GM23338 (cell line): ENCODE measurements around the gene WIPI1. TPM values are rescaled to one million over a fixed set of nuclear protein-coding genes. Genes with fewer than 3 reads are reported as not detected.

Experiments used
- ATAC-seq: fragments of 200-7000 bp; cut with Tn5 transposase; 3 replicates; pipeline ENCODE4 v1.9.1; 2020
- DNase-seq: peaks from one replicate; pipeline ENCODE4 v3.0.0-alpha.2; 2015; ENCODE audit warnings: low spot score
- H2AFZ ChIP-seq: fragments of 200-600 bp; sonication (generic); 2 replicates; pipeline ENCODE4 v1.8.0; 2016; ENCODE audit warnings: antibody characterized with exemption, mild to moderate bottlenecking, moderate library complexity
- H3F3A ChIP-seq: fragments of 200-600 bp; sonication (generic); replicated peaks from 2 replicates; pipeline ENCODE4 v1.8.0; 2017; ENCODE audit warnings: antibody characterized with exemption, mixed run types, low read depth
- H3K27ac ChIP-seq: fragments of 200-600 bp; sonication (generic); 2 replicates; pipeline ENCODE4 v1.6.1; 2016; ENCODE audit warnings: low read depth
- H3K27me3 ChIP-seq: fragments of 200-600 bp; sonication (generic); 2 replicates; pipeline ENCODE4 v1.8.0; 2016; ENCODE audit warnings: mild to moderate bottlenecking, mixed run types, moderate library complexity; ENCODE audit not compliant: insufficient read depth
- H3K36me3 ChIP-seq: fragments of 200-600 bp; sonication (generic); 2 replicates; pipeline ENCODE4 v1.8.0; 2016; ENCODE audit warnings: mild to moderate bottlenecking; ENCODE audit not compliant: insufficient read depth
- H3K4me1 ChIP-seq: fragments of 200-600 bp; sonication (generic); 2 replicates; pipeline ENCODE4 v1.8.0; 2016; ENCODE audit warnings: mild to moderate bottlenecking, moderate library complexity; ENCODE audit not compliant: insufficient read depth
- H3K4me2 ChIP-seq: fragments of 200-600 bp; sonication (generic); 2 replicates; pipeline ENCODE4 v1.7.1; 2017; ENCODE audit warnings: mixed run types
- H3K4me3 ChIP-seq: fragments of 200-600 bp; sonication (generic); 2 replicates; pipeline ENCODE4 v1.6.1; 2016; ENCODE audit warnings: mixed run types
- H3K79me2 ChIP-seq: fragments of 200-600 bp; sonication (generic); replicated peaks from 2 replicates; pipeline ENCODE4 v1.8.0; 2017; ENCODE audit warnings: mild to moderate bottlenecking; ENCODE audit not compliant: insufficient read depth
- H3K9me2 ChIP-seq: fragments of 200-600 bp; sonication (generic); 2 replicates; pipeline ENCODE4 v1.8.0; 2017; ENCODE audit not compliant: insufficient read depth
- H4K20me1 ChIP-seq: fragments of 200-600 bp; sonication (generic); replicated peaks from 2 replicates; pipeline ENCODE4 v1.8.0; 2017; ENCODE audit warnings: mild to moderate bottlenecking; ENCODE audit not compliant: insufficient read depth
- H3K27ac Mint-ChIP-seq: 2 replicates; pipeline ENCODE4 v1.8.0; 2020; ENCODE audit warnings: inconsistent platforms, mild to moderate bottlenecking, moderate library complexity, mixed read lengths
- H3K27me3 Mint-ChIP-seq: 3 replicates; pipeline ENCODE4 v1.8.0; 2022; ENCODE audit warnings: low read depth, mild to moderate bottlenecking, moderate library complexity, mixed read lengths, inconsistent platforms; ENCODE audit not compliant: insufficient read depth, poor library complexity
- H3K36me3 Mint-ChIP-seq: 3 replicates; pipeline ENCODE4 v1.8.0; 2021; ENCODE audit warnings: low read depth, mild to moderate bottlenecking, inconsistent platforms, moderate library complexity, mixed read lengths
- H3K4me1 Mint-ChIP-seq: 3 replicates; pipeline ENCODE4 v1.8.0; 2020; ENCODE audit warnings: mild to moderate bottlenecking, inconsistent platforms, mixed read lengths
- H3K4me3 Mint-ChIP-seq: 3 replicates; pipeline ENCODE4 v1.8.0; 2021; ENCODE audit warnings: moderate library complexity, mild to moderate bottlenecking, inconsistent platforms, mixed read lengths
- H3K9me3 Mint-ChIP-seq: 3 replicates; pipeline ENCODE4 v1.8.0; 2020; ENCODE audit warnings: moderate library complexity, mild to moderate bottlenecking, inconsistent platforms, mixed read lengths
- CREB1 ChIP-seq: fragments of 250-450 bp; sonication (Bioruptor Pico); IDR thresholded peaks from 2 replicates; pipeline ENCODE4 v1.5.0; 2020; ENCODE audit warnings: low read depth, mild to moderate bottlenecking, moderate library complexity
- EZH2 ChIP-seq: fragments of 200-600 bp; sonication (generic); IDR thresholded peaks from one replicate; pipeline ENCODE4 v1.8.0; 2017; ENCODE audit warnings: antibody characterized with exemption, mild to moderate bottlenecking, low read depth; ENCODE audit not compliant: unreplicated experiment
- EZH2phosphoT487 ChIP-seq: fragments of 200-600 bp; sonication (generic); IDR thresholded peaks from one replicate; pipeline ENCODE4 v1.8.1; 2018; ENCODE audit warnings: antibody characterized with exemption; ENCODE audit not compliant: unreplicated experiment
- JUNB ChIP-seq: IDR thresholded peaks from one replicate; pipeline ENCODE4 v1.6.1; 2016; ENCODE audit warnings: antibody characterized with exemption; ENCODE audit not compliant: unreplicated experiment
- NANOG ChIP-seq: IDR thresholded peaks from 2 replicates; pipeline ENCODE4 v1.6.1; 2016; ENCODE audit warnings: antibody characterized with exemption, borderline replicate concordance
- POLR2AphosphoS5 ChIP-seq: IDR thresholded peaks from 2 replicates; pipeline ENCODE4 v1.6.1; 2016; ENCODE audit warnings: antibody characterized with exemption, low read depth
- ZNF114 ChIP-seq: fragments of 250-450 bp; sonication (Bioruptor Pico); IDR thresholded peaks from 2 replicates; pipeline ENCODE4 v1.5.0; 2020; ENCODE audit warnings: mild to moderate bottlenecking, moderate library complexity
- ZNF331 ChIP-seq: fragments of 250-450 bp; sonication (Bioruptor Pico); IDR thresholded peaks from 2 replicates; pipeline ENCODE4 v1.5.0; 2020; ENCODE audit warnings: low read depth, mild to moderate bottlenecking, moderate library complexity
- polyA plus RNA-seq: library from polyadenylated mRNA; unstranded; fragments of >200 nt; fragmentation: Nextera tagmentation; extraction: Ambion mirVana; gene quantifications from 2 replicates; pipeline ENCODE4 v1.2.1, GENCODE V29; 2016
- total RNA-seq: library from RNA; depleted of rRNA; stranded (reverse); fragments of >200 nt; shearing (Covaris generic); gene quantifications from 2 replicates; pipeline ENCODE4 v1.2.3, GENCODE V29; 2014
- TF ChIP-seq, protein P1 (sequence below): fragments of 250-450 bp; sonication (Bioruptor Pico); IDR thresholded peaks from 2 replicates; pipeline ENCODE4 v1.5.0; 2020; ENCODE audit warnings: mild to moderate bottlenecking, moderate library complexity
- TF ChIP-seq, protein P2 (sequence below): IDR thresholded peaks from 2 replicates; pipeline ENCODE4 v1.6.1; 2016; ENCODE audit warnings: antibody characterized with exemption
- TF ChIP-seq, protein P3 (sequence below), 2 experiments: fragments of 200-600 bp in 1 of 2; sonication (generic) in 1 of 2; conservative IDR thresholded peaks; 2 replicates each; pipeline versions ENCODE4 v1.5.1 to v1.6.1; 2016 to 2017; ENCODE audit warnings: antibody characterized with exemption in 2 of 2, low read depth in 2 of 2, mild to moderate bottlenecking in 2 of 2, moderate library complexity in 1 of 2

The WIPI1 gene
- total and polyA plus RNA-seq, 2 experiments from 2014 or later: 24.1 to 29.3 TPM

DNA sequence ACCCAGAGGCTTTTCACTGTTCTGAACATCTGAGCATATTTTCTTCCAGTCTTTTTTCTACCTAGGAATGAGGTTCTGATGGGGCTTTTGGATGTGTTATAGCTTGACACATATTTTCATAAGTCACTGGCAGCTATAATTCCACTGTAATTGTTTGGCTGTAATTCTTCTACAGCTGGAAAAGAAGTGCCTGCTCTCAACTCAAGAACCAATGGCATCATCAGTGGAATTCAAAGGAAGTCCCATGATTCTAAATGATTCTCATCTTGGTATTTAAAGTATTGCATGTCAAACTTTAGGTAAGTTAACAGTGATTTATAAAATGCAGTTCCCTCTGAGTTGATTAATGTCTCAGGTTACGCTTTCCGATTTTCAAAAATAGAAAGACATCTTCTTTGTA, 16.8 kb downstream of the WIPI1 start:
- Mint-ChIP-seq H3K4me3 (no peak overlapping the region), H3K27ac (no peak overlapping the region), H3K27me3 (peaks cover 2% of the 10 kb centered on the region), H3K36me3 (peaks cover 2% of the 10 kb centered on the region; the same call in 1 of the 3 replicates), H3K4me1 (peaks cover 10% of the 10 kb centered on the region), H3K9me3 (no peaks in the 10 kb centered on the region)
- Histone ChIP-seq H3K4me2 (no peak overlapping the region), H3K4me3 (no peak overlapping the region), H2AFZ (no peak overlapping the region), H3K9me2 (no peaks in the 10 kb centered on the region), H3K79me2 (no peaks in the 10 kb centered on the region), H3K27ac (no peak overlapping the region), H3K36me3 (no peaks in the 10 kb centered on the region), H4K20me1 (no peaks in the 10 kb centered on the region), H3K27me3 (no peaks in the 10 kb centered on the region), H3K4me1 (no peaks in the 10 kb centered on the region), H3F3A (no peaks in the 10 kb centered on the region)
- TF ChIP-seq EZH2: no peak
- TF ChIP-seq CREB1 (CRISPR knock-in tag): no peak
- TF ChIP-seq, protein P1, sequence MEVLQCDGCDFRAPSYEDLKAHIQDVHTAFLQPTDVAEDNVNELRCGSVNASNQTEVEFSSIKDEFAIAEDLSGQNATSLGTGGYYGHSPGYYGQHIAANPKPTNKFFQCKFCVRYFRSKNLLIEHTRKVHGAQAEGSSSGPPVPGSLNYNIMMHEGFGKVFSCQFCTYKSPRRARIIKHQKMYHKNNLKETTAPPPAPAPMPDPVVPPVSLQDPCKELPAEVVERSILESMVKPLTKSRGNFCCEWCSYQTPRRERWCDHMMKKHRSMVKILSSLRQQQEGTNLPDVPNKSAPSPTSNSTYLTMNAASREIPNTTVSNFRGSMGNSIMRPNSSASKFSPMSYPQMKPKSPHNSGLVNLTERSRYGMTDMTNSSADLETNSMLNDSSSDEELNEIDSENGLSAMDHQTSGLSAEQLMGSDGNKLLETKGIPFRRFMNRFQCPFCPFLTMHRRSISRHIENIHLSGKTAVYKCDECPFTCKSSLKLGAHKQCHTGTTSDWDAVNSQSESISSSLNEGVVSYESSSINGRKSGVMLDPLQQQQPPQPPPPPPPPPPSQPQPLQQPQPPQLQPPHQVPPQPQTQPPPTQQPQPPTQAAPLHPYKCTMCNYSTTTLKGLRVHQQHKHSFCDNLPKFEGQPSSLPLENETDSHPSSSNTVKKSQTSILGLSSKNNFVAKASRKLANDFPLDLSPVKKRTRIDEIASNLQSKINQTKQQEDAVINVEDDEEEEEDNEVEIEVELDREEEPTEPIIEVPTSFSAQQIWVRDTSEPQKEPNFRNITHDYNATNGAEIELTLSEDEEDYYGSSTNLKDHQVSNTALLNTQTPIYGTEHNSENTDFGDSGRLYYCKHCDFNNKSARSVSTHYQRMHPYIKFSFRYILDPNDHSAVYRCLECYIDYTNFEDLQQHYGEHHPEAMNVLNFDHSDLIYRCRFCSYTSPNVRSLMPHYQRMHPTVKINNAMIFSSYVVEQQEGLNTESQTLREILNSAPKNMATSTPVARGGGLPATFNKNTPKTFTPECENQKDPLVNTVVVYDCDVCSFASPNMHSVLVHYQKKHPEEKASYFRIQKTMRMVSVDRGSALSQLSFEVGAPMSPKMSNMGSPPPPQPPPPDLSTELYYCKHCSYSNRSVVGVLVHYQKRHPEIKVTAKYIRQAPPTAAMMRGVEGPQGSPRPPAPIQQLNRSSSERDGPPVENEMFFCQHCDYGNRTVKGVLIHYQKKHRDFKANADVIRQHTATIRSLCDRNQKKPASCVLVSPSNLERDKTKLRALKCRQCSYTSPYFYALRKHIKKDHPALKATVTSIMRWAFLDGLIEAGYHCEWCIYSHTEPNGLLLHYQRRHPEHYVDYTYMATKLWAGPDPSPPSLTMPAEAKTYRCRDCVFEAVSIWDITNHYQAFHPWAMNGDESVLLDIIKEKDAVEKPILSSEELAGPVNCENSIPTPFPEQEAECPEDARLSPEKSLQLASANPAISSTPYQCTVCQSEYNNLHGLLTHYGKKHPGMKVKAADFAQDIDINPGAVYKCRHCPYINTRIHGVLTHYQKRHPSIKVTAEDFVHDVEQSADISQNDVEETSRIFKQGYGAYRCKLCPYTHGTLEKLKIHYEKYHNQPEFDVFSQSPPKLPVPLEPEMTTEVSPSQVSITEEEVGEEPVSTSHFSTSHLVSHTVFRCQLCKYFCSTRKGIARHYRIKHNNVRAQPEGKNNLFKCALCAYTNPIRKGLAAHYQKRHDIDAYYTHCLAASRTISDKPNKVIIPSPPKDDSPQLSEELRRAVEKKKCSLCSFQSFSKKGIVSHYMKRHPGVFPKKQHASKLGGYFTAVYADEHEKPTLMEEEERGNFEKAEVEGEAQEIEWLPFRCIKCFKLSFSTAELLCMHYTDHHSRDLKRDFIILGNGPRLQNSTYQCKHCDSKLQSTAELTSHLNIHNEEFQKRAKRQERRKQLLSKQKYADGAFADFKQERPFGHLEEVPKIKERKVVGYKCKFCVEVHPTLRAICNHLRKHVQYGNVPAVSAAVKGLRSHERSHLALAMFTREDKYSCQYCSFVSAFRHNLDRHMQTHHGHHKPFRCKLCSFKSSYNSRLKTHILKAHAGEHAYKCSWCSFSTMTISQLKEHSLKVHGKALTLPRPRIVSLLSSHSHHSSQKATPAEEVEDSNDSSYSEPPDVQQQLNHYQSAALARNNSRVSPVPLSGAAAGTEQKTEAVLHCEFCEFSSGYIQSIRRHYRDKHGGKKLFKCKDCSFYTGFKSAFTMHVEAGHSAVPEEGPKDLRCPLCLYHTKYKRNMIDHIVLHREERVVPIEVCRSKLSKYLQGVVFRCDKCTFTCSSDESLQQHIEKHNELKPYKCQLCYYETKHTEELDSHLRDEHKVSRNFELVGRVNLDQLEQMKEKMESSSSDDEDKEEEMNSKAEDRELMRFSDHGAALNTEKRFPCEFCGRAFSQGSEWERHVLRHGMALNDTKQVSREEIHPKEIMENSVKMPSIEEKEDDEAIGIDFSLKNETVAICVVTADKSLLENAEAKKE: no peak
- TF ChIP-seq, protein P2, sequence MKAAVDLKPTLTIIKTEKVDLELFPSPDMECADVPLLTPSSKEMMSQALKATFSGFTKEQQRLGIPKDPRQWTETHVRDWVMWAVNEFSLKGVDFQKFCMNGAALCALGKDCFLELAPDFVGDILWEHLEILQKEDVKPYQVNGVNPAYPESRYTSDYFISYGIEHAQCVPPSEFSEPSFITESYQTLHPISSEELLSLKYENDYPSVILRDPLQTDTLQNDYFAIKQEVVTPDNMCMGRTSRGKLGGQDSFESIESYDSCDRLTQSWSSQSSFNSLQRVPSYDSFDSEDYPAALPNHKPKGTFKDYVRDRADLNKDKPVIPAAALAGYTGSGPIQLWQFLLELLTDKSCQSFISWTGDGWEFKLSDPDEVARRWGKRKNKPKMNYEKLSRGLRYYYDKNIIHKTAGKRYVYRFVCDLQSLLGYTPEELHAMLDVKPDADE: no peak
- DNase-seq: no peak
- ATAC-seq: no peak

DNA sequence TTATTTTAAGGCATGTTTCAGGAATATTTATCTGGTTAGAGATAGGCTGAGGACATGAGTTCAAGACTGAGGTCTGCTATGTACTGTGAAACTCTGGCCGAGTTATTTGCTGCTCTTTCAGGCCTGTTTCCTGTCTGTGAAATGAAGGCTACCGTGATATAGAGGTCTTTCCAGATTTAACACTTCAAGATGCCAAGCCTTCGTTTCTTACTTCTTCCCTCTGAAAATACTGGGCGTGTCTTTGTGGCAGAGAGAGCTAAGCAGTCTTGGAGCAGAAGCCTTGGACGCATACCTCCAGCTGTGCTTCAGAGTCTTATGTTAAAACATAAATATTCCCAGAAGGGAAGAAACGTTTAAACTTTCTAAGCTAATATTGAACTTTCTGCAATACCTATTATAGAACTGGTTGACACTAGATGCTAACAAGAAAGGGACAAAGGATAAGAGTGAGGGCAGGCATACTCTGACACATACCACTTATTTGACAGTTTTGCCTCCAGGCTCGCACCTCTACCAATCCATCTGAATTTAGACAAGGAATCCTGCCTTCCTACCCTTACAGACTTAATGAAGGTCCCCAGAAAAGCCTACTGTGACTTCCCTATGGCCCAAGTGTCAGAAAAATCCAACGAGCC, 17.5 kb downstream of the WIPI1 start:
- Histone ChIP-seq H2AFZ (no peak overlapping the region), H3K36me3 (no peaks in the 10 kb centered on the region), H3K4me2 (no peak overlapping the region), H3K4me3 (no peak overlapping the region), H3F3A (no peaks in the 10 kb centered on the region), H3K4me1 (no peaks in the 10 kb centered on the region), H3K27me3 (no peaks in the 10 kb centered on the region), H4K20me1 (no peaks in the 10 kb centered on the region), H3K27ac (no peak overlapping the region), H3K9me2 (no peaks in the 10 kb centered on the region), H3K79me2 (no peaks in the 10 kb centered on the region)
- H3K27me3 Mint-ChIP-seq: peaks cover 2% of the 10 kb centered on the region
- H3K27ac Mint-ChIP-seq: no peak overlapping the region
- no peaks in the 10 kb centered on the region for H3K9me3 Mint-ChIP-seq
- peaks cover 10% of the 10 kb centered on the region for H3K4me1 Mint-ChIP-seq
- peaks cover 2% of the 10 kb centered on the region; the same call in 1 of the 3 replicates for H3K36me3 Mint-ChIP-seq
- ATAC-seq: no peak
- no peak overlapping the region for H3K4me3 Mint-ChIP-seq
- DNase-seq: no peak
- no peak for TF ChIP-seq EZH2phosphoT487
- TF ChIP-seq CREB1 (CRISPR knock-in tag): no peak
- TF ChIP-seq, protein P2: no peak
- TF ChIP-seq NANOG: no peak
- TF ChIP-seq EZH2: no peak
- TF ChIP-seq ZNF331 (CRISPR knock-in tag): no peak
- TF ChIP-seq, protein P3, sequence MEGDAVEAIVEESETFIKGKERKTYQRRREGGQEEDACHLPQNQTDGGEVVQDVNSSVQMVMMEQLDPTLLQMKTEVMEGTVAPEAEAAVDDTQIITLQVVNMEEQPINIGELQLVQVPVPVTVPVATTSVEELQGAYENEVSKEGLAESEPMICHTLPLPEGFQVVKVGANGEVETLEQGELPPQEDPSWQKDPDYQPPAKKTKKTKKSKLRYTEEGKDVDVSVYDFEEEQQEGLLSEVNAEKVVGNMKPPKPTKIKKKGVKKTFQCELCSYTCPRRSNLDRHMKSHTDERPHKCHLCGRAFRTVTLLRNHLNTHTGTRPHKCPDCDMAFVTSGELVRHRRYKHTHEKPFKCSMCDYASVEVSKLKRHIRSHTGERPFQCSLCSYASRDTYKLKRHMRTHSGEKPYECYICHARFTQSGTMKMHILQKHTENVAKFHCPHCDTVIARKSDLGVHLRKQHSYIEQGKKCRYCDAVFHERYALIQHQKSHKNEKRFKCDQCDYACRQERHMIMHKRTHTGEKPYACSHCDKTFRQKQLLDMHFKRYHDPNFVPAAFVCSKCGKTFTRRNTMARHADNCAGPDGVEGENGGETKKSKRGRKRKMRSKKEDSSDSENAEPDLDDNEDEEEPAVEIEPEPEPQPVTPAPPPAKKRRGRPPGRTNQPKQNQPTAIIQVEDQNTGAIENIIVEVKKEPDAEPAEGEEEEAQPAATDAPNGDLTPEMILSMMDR (conservative IDR thresholded peaks at IDR 0.05; ENCODE audit: low read depth in 2 of 2): no peak
- TF ChIP-seq POLR2AphosphoS5: no peak
- no peak for TF ChIP-seq JUNB
- no peak for TF ChIP-seq ZNF114 (CRISPR knock-in tag)
